SK-N-SH (cell line): ENCODE results near the gene SHROOM1. TPM values are rescaled to one million over a fixed set of nuclear protein-coding genes. Genes with fewer than 3 reads are reported as not detected.

Experiments used
- CTCF ChIA-PET: fragments of 300-600, 350-600 bp; formaldehyde crosslinking; extraction: SDS; loops from one replicate; lab custom pipeline; 2021; lab: Yijun Ruan, JAX
- POLR2A ChIA-PET: fragments of 350-600 bp; sonication (Branson Sonifier 250); formaldehyde crosslinking; extraction: SDS; loops from one replicate; lab custom pipeline; 2020; ENCODE audit warnings: antibody characterized with exemption, inconsistent platforms; lab: Yijun Ruan, JAX
- DNase-seq: peaks from one replicate; pipeline ENCODE4 v3.0.0; 2012
- H2AFZ ChIP-seq: fragments of 200-600 bp; sonication (generic); 2 replicates; pipeline ENCODE4 v1.8.1; 2016; ENCODE audit warnings: antibody characterized with exemption, mild to moderate bottlenecking, low read depth
- H3F3A ChIP-seq: fragments of 200-600 bp; sonication (generic); replicated peaks from 2 replicates; pipeline ENCODE3; 2016; ENCODE audit warnings: antibody characterized with exemption, mild to moderate bottlenecking; ENCODE audit not compliant: insufficient read depth
- H3K27ac ChIP-seq, 2 experiments: fragments of 200-500 bp in 1 of 2; fragments of 200-600 bp in 1 of 2; sonication (Bioruptor generic) in 1 of 2; sonication (generic), shearing (Covaris generic) in 1 of 2; 2 replicates each; pipeline versions ENCODE4 v1.5.1 to v1.6.1; 2014 to 2016; ENCODE audit warnings: low read depth in 2 of 2, inconsistent platforms in 1 of 2, low read length in 1 of 2, mild to moderate bottlenecking in 1 of 2, mixed read lengths in 1 of 2
- H3K27me3 ChIP-seq: fragments of 200-600 bp; sonication (generic), shearing (Covaris generic); 2 replicates; pipeline ENCODE4 v1.6.1; 2016; ENCODE audit warnings: mixed run types; ENCODE audit not compliant: insufficient read depth
- H3K36me3 ChIP-seq, 2 experiments: fragments of 200-500 bp in 1 of 2; fragments of 200-600 bp in 1 of 2; sonication (Bioruptor generic) in 1 of 2; sonication (generic) in 1 of 2; replicated peaks in 1 of 2; 2 replicates each; pipeline versions ENCODE3 to v1.5.1; 2014 to 2016; ENCODE audit warnings: low read length in 1 of 2, mild to moderate bottlenecking in 1 of 2; ENCODE audit not compliant: insufficient read depth in 2 of 2, control insufficient read depth in 1 of 2
- H3K4me1 ChIP-seq, 2 experiments: fragments of 200-500 bp in 1 of 2; fragments of 200-600 bp in 1 of 2; sonication (Bioruptor generic) in 1 of 2; sonication (generic), shearing (Covaris generic) in 1 of 2; 2 replicates each; pipeline versions ENCODE4 v1.5.1 to v1.6.1; 2014 to 2016; ENCODE audit warnings: low read depth in 1 of 2, low read length in 1 of 2, mixed run types in 1 of 2; ENCODE audit not compliant: insufficient read depth in 2 of 2, control insufficient read depth in 1 of 2
- H3K4me2 ChIP-seq: fragments of 200-600 bp; sonication (generic), shearing (Covaris generic); 2 replicates; pipeline ENCODE4 v1.6.1; 2017; ENCODE audit warnings: mixed run types
- H3K4me3 ChIP-seq, 2 experiments: fragments of 200-500 bp in 1 of 2; fragments of 200-600 bp in 1 of 2; sonication (Bioruptor generic) in 1 of 2; sonication (generic), shearing (Covaris generic) in 1 of 2; 2 replicates each; pipeline versions ENCODE4 v1.5.1 to v1.8.1; 2014 to 2016; ENCODE audit warnings: low read depth in 2 of 2, inconsistent platforms in 1 of 2, low read length in 1 of 2, mild to moderate bottlenecking in 1 of 2, mixed read lengths in 1 of 2, moderate library complexity in 1 of 2
- H3K79me2 ChIP-seq: fragments of 200-600 bp; sonication (generic); 2 replicates; pipeline ENCODE4 v1.8.1; 2017; ENCODE audit warnings: mild to moderate bottlenecking; ENCODE audit not compliant: insufficient read depth
- H3K9ac ChIP-seq: fragments of 200-600 bp; sonication (generic); 2 replicates; pipeline ENCODE4 v1.6.1; 2017; ENCODE audit warnings: mixed run types
- H3K9me2 ChIP-seq: fragments of 200-600 bp; sonication (generic); 2 replicates; pipeline ENCODE4 v1.6.1; 2017; ENCODE audit warnings: mixed run types
- H3K9me3 ChIP-seq: fragments of 200-600 bp; sonication (generic); 2 replicates; pipeline ENCODE4 v1.6.1; 2017; ENCODE audit warnings: mixed run types, mild to moderate bottlenecking, moderate library complexity
- H4K20me1 ChIP-seq: fragments of 200-600 bp; sonication (generic); 2 replicates; pipeline ENCODE4 v1.6.1; 2017; ENCODE audit warnings: mild to moderate bottlenecking, mixed run types; ENCODE audit not compliant: insufficient read depth
- EZH2phosphoT487 ChIP-seq: fragments of 200-600 bp; sonication (generic); IDR thresholded peaks from 2 replicates; pipeline ENCODE4 v1.6.1; 2017; ENCODE audit warnings: low read depth, mixed run types, mild to moderate bottlenecking, antibody characterized with exemption, moderate library complexity, borderline replicate concordance
- FOXJ3 ChIP-seq: sonication (generic); formaldehyde crosslinking; IDR thresholded peaks from 2 replicates; pipeline ENCODE4 v1.5.1; 2020; ENCODE audit warnings: mild to moderate bottlenecking, missing genetic modification reagents
- FOXM1 ChIP-seq: IDR thresholded peaks from 2 replicates; pipeline ENCODE4 v1.4.0; 2012; ENCODE audit warnings: low read depth, mild to moderate bottlenecking
- GABPA ChIP-seq: IDR thresholded peaks from 2 replicates; pipeline ENCODE4 v1.4.0; 2012; ENCODE audit warnings: low read depth, mild to moderate bottlenecking
- MXI1 ChIP-seq: IDR thresholded peaks from 2 replicates; pipeline ENCODE4 v1.6.1; 2012; ENCODE audit warnings: mild to moderate bottlenecking, low read depth, low read length, improper control_type of control experiment
- NFIC ChIP-seq: IDR thresholded peaks from 2 replicates; pipeline ENCODE4 v1.4.0; 2012; ENCODE audit warnings: borderline replicate concordance
- RAD21 ChIP-seq: IDR thresholded peaks from 2 replicates; pipeline ENCODE4 v1.6.1; 2012; ENCODE audit warnings: mild to moderate bottlenecking, low read length
- RCOR1 ChIP-seq: fragments of 150-350 bp; IDR thresholded peaks from 2 replicates; pipeline ENCODE4 v1.6.1; 2017; ENCODE audit warnings: antibody characterized with exemption, low read length
- RFX5 ChIP-seq: IDR thresholded peaks from 2 replicates; pipeline ENCODE4 v1.6.1; 2012; ENCODE audit warnings: mild to moderate bottlenecking, improper control_type of control experiment, low read length
- USF2 ChIP-seq: fragments of 150-350 bp; IDR thresholded peaks from 2 replicates; pipeline ENCODE4 v1.6.1; 2017; ENCODE audit warnings: antibody characterized with exemption, low read length, low read depth, borderline replicate concordance
- ZBTB33 ChIP-seq: IDR thresholded peaks from 2 replicates; pipeline ENCODE4 v1.4.0; 2012; ENCODE audit warnings: low read depth, borderline replicate concordance
- WGBS: methylation state at CpG from one replicate; pipeline ENCODE4 v1.1.6; 2017; ENCODE audit warnings: low lambda C conversion rate; 5-methylcytosine and 5-hydroxymethylcytosine counted together
- polyA plus RNA-seq, 3 experiments: library from polyadenylated mRNA; depleted of rRNA; stranded (reverse); fragments of >200 nt; gene quantifications; 2 replicates each; pipeline ENCODE4 v1.2.3, GENCODE V29; 2012
- TF ChIP-seq, protein P1 (sequence below): IDR thresholded peaks from 2 replicates; pipeline ENCODE4; 2012
- TF ChIP-seq, protein P2 (sequence below): fragments of 150-350 bp; IDR thresholded peaks from 2 replicates; pipeline ENCODE4 v1.6.1; 2016; ENCODE audit warnings: mild to moderate bottlenecking, low read depth, low read length

The SHROOM1 gene
- polyA plus RNA-seq, 1 of the 3 experiments (the other 2 are of a cell fraction) = 3.8 TPM

DNA sequence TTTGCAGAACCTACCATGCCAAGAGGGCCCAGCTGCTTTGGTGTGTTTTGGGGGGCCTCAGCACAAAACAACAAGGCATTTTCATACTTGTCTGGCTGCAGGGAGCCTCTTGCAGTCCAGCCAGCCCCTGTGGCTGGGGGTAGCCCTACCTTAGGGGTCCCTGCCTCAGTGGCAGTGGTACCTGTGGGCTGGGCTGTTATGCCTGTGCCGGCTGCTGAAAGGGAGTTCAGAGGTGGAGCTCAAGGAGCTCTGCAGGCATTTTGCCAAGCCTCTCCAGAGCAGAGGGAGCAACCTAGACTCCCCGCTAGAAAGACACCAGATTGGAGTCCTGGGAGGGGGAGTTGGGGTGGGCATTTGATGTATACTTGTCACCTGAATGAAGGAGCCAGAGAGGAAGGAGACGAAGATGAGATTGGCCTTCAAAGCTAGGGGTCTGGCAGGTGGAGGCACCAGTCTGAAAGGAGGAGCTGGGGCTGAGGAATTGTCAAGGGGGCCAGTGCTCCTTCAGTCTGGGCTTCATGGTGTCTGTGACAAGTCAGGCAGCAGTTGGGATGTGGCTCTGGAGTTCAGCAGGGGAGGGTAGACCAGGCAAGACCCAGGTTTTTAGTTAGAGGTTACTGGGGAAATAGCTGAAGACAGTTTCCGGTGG lies 1.5 kb downstream of the SHROOM1 start:
- Histone ChIP-seq H3F3A (no peaks in the 10 kb centered on the region), H3K27ac (no peak overlapping the region), H3K79me2 (no peaks in the 10 kb centered on the region), H3K9ac (no peak overlapping the region), H3K36me3 (no peaks in the 10 kb centered on the region), H4K20me1 (no peaks in the 10 kb centered on the region), H3K4me3 (no peak overlapping the region), H3K9me2 (no peaks in the 10 kb centered on the region), H3K27me3 (no peaks in the 10 kb centered on the region), H3K4me2 (no peak overlapping the region), H3K9me3 (no peaks in the 10 kb centered on the region), H3K4me1 (peaks cover 0 to 5% of the 10 kb centered on the region in 2 experiments; a peak in 1 of 4 replicates), H2AFZ (no peak overlapping the region)
- CTCF ChIA-PET = interaction anchor here (0.6 to 8.7 kb wide), 27 partner anchors 9 to 631 kb away, joined by 3 to 105 read pairs (median 6); partner anchors contain the start of genes CCNI2, GDF9, SOWAHA and UQCRQ
- POLR2A ChIA-PET = interaction anchor here (0.6 kb wide), 1 partner anchor 13 kb away, joined by 3 read pairs; no protein-coding TSS in a partner anchor
- 93% methylated on average over 4 of the region's 4 CpGs for WGBS
- no peak for DNase-seq
- no peak for TF ChIP-seq EZH2phosphoT487
- TF ChIP-seq MXI1 = no peak
- TF ChIP-seq RAD21 = no peak
- no peak for TF ChIP-seq GABPA
- no peak for TF ChIP-seq NFIC
- no peak for TF ChIP-seq USF2
- no peak for TF ChIP-seq RCOR1
- TF ChIP-seq, protein P1, sequence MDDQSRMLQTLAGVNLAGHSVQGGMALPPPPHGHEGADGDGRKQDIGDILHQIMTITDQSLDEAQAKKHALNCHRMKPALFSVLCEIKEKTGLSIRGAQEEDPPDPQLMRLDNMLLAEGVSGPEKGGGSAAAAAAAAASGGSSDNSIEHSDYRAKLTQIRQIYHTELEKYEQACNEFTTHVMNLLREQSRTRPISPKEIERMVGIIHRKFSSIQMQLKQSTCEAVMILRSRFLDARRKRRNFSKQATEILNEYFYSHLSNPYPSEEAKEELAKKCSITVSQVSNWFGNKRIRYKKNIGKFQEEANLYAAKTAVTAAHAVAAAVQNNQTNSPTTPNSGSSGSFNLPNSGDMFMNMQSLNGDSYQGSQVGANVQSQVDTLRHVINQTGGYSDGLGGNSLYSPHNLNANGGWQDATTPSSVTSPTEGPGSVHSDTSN = no peak
- no peak for TF ChIP-seq ZBTB33
- no peak for TF ChIP-seq FOXJ3 (CRISPR knock-in tag)
- no peak for TF ChIP-seq FOXM1
- TF ChIP-seq, protein P2, sequence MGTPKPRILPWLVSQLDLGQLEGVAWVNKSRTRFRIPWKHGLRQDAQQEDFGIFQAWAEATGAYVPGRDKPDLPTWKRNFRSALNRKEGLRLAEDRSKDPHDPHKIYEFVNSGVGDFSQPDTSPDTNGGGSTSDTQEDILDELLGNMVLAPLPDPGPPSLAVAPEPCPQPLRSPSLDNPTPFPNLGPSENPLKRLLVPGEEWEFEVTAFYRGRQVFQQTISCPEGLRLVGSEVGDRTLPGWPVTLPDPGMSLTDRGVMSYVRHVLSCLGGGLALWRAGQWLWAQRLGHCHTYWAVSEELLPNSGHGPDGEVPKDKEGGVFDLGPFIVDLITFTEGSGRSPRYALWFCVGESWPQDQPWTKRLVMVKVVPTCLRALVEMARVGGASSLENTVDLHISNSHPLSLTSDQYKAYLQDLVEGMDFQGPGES = no peak
- TF ChIP-seq RFX5 = no peak
